DMS 273 treated with DMSO at 0.1 percent for 48 hours (cell line): ENCODE data around the gene JAG2.
"Not testable (repeated sequence)": the region's sequence is repeated elsewhere in the genome, so short reads cannot be mapped to it uniquely, and the experiment has no call there.

Source experiments
- DNase-seq: peaks from one replicate; lab custom pipeline; 2025; lab: John Stamatoyannopoulos, UW

JAG2 gene

GRCh38 chr14:105116451-105117256 is 51.9 kb downstream of the JAG2 start:
- no peak for DNase-seq

DNA sequence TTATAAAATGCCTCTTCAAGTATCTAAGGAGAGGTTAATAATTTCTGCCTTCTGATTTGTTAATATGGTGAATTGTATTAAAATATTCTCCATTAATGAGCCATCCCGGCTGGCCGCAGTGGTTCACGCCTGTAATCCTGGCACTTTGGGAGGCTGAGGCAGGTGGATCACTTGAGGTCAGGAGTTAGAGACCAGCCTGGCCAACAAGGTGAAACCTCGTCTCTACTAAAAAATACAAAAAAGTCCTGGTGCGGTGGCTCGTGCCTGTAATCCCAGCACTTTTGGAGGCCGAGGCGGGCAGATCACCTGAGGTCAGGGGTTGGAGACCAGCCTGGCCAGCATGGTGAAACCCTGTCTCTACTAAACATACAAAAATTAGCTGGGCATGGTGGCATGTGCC is 59.3 kb downstream of the JAG2 start:
- not testable (repeated sequence) for DNase-seq

GRCh38 chr14:105108516-105108864 is 60.1 kb downstream of the JAG2 start:
- DNase-seq = no peak

GRCh38 chr14:105107781-105108515 is 60.6 kb downstream of the JAG2 start:
- no peak for DNase-seq

- DNase-seq = no peak
Measured at GRCh38 chr14:105107351-105107750, 61.2 kb downstream of the JAG2 start.

DNA sequence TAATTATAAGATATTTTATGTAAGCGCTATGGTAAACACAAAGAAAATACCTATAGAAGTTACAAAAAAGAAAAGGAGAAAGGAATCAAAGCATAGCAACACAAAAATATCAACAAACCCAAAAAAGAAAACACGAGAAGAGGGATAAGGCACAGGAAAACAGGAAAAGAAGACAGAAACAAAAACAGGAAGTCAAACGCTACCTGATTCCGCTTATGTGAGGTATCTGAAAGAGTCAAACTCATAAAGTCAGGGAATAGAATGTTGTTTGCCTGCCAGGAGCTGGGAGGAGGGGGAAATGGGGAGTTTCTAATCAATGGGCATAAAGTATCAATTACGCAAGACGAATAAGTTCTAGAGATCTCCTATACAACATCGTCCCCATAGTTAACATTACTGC is 63.4 kb downstream of the JAG2 start:
- DNase-seq = no peak

DNA sequence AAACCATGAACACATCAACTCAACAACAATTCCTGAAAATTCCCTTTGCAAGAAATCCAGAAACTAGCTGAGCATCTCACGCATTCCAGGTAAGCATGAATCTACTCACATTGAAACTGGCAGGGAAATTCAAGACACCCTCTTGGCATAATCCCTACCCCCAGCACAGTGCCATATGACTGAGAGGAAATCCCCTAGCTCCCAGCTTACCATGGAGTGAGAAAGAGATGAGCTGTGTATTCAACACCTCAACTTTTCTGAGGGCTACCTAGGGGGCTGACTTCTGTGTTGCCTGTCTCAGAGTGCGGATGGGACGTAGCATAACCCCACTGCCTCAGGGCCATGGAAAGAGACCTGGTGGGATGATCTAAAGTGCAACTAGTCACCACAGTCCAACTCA is 65.7 kb downstream of the JAG2 start:
- DNase-seq = no peak

- no peak for DNase-seq
Measured at GRCh38 chr14:105102361-105102870, 66.2 kb downstream of the JAG2 start.

DNA sequence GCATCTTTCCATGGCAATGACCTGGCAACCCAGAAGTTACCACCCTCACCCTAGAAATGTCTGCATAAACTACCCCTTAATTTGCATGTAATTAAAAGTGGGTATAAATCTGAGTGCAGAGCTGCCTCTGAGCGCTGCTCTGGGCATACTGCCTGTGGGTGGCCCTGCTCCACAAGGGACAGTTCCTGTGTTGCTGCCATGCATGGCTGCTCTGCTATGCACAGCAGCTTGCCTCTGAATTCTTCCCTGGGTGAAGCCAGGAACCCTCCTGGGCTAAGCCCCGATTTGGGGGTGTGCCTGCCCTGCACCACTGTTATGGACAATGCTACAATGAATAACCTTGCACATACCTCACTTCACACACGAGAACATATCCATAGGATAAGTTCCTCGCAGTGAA is 67.7 kb downstream of the JAG2 start:
- no peak for DNase-seq

DNA sequence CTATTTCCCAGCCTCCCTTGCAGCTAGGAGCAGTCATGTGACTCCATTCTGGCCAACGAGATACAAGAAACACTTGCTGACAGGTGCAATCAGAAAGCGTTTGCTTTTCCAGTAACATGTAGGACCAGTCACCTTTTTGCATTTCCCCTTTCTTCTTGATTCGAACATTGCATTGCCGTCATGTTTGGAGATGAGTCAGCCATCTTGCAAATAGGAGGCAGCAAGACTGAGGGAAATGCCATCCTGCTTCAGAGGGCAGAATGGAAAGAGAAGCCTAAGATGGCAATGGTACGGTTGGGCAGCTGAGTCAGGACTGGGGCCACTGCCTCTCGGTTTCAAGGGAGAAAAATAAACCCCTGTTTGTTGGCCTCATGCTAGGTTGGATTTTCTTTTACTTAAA is 68.8 kb downstream of the JAG2 start:
- no peak for DNase-seq

- no peak for DNase-seq
Measured at GRCh38 chr14:105098316-105098715, 70.3 kb downstream of the JAG2 start.

DNA sequence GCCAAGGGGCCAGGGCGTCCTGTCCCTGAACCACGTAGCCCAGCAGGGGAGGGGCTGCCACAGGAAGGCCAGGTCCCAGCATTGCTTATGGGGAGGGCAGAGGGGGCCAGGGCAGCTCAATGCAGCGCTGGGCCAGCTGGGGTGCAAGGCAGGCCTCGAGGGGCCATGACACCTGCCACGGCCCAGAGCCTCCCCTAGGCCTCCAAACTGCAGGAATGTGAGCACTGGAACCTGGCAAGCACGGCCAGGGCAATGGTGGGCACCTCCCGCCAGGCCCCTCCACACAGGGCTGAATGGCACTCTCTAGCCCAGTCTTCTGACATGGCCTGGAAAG is 70.8 kb downstream of the JAG2 start:
- DNase-seq = no peak

- DNase-seq = no peak
Measured at GRCh38 chr14:105096206-105096875, 72.2 kb downstream of the JAG2 start.

DNA sequence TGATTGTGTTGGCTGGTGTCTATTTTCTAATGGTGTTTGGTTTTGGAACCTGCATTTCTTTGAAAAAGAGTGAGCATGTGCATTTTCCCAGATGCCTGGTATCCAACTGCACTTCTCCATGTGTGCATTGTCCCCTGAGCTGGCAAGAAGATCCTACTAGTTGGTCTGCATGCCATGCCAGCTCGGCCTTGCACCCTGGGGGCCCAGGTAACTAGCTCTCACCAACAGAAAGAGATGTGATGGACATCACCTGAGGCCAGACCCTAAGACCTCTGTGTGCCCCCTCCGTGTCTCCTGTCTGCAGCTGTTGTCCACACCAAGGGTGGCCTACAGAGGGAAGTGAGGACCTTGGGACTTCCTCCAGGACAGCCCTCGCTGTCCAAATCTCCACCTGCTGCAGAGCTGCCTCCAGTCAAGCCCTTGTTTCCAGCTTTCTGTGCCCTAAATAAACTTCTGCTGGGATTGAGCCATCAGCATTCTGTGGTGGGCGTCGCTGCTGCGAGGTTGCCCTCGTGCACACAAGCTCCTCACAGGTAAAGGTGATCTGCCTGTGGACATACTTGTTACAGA is 73.3 kb downstream of the JAG2 start:
- no peak for DNase-seq

- DNase-seq = no peak
Measured at GRCh38 chr14:105094193-105094907, 74.2 kb downstream of the JAG2 start.

GRCh38 chr14:105093431-105094192 is 75.0 kb downstream of the JAG2 start:
- DNase-seq = no peak

DNA sequence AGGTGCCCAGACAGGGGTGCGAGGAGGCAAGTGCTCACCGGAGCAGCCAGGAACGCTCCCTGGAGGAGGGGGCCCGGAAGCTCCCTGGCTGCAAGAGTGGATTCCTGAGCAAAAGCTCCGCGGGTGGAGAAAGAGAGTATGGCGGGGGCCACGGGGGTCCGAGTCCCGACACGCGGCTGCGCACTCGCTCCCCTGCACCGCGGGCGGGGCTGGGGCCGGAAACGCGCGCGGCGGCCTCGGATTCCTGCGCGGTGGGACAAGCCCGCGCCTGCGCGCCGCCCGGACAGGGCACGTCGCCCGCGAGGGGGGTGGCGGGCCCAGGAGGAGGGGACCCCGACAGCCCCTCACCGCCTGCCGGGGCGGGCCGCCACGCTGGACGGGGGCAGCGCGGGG is 75.5 kb downstream of the JAG2 start:
- no peak for DNase-seq

DNA sequence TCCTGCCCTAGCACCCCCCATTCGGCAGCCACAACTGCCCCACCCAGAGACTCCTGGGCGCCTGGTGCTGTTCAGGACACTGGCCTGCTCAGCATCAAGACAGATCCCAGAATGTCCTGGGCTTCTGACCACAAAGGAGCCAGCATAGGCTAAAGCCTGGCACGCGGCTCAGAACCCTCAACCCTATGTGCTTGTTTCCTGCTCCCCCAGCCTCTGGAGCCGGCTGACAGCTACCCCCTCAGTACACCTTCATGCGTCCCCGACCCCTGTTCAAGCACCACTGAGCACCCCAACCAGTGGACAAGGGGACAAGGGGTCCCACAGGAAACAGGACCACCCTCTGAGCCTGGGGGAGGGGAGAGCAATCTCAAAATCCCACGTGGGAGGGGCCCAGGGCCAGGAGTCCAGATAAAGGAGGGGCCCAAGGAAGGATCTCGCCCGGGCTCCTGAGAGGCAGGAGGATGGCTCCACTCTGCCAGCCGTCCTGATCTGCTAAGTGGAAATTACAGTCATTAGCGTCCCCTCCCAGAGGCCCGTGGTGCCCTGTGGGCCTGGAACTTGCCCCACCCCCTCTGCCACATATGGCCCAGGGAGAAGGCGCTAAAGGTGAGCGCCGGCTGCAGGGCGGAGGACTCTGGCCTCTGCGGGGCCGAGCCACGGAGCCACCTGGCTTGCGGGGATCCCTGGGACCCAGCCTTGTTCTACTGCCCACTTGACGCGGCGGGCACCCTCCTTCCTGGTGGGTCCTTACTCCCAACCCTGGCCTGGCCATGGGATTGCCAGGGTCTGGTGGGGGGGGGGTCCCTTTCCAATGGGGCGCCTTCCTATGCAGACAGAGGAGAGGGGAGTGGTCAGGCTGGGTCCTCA is 76.2 kb downstream of the JAG2 start:
- no peak for DNase-seq

GRCh38 chr14:105091517-105092170 is 76.9 kb downstream of the JAG2 start:
- no peak for DNase-seq

GRCh38 chr14:105091054-105091516 is 77.5 kb downstream of the JAG2 start:
- no peak for DNase-seq
